GM21717 (cell line): ENCODE measurements around the gene SMKR1.
A peak's percentile ranks its signal among the peaks of the same experiment; 100 is the strongest.
"Not testable (repeated sequence)": the region's sequence is repeated elsewhere in the genome, so short reads cannot be mapped to it uniquely, and the experiment has no call there.

Experiments
- ATAC-seq: cut with Tn5 transposase; IDR thresholded peaks from one replicate; pipeline ENCODE4 v1.9.1; 2021; ENCODE audit warnings: mild to moderate bottlenecking, moderate library complexity; ENCODE audit not compliant: unreplicated experiment

Gene SMKR1

DNA sequence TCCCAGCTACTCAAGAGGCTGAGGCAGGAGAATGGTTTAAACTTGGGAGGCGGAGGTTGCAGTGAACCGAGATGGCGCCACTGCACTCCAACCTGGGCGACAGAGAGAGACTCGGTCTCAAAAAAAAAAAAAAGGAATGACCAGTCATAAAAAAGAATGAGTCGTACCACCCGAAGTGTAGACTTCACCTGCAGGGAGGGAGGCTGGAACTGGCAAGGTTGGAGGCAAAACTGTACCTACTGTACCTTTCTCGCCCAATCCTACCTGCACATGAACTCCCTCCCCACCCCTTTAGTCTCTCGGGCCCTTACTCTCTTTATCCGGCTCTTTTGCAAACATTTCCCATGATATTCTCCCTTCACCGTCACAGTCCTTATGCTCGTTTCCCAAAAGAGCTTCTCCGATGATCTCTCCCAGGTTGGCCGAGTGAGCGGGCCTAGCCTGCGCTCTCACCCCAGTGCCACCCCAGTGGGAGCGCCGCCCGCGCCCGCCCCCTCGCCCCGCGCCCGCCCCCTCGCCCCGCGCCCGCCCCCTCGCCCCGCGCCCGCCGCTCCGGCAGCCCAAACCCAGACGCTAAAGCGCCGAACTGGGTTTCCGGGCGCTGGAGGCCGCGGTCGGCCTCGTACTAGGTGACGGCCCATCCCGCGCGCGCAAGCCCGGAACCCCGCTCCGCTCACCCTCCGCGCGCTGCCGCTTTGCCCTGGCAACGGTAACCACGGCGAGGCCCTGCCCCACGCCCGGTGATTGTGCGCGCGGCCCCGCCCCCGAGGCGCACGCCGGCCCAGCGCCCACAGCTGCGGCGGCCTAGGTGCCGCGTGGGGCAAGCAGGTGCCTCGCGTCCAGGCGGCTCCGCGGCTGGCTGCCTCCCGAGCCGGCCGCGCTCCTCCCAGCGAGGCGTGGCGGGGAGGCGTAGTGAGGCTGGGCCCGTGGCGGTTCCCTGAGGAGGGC, at the start of gene SMKR1:
Gene SMKR1 (plus strand): TSS at position 772 of the 948 bp plus-strand sequence. CDS start 294 bp downstream, outside the sequence.
- peak; percentile 79 for ATAC-seq

DNA sequence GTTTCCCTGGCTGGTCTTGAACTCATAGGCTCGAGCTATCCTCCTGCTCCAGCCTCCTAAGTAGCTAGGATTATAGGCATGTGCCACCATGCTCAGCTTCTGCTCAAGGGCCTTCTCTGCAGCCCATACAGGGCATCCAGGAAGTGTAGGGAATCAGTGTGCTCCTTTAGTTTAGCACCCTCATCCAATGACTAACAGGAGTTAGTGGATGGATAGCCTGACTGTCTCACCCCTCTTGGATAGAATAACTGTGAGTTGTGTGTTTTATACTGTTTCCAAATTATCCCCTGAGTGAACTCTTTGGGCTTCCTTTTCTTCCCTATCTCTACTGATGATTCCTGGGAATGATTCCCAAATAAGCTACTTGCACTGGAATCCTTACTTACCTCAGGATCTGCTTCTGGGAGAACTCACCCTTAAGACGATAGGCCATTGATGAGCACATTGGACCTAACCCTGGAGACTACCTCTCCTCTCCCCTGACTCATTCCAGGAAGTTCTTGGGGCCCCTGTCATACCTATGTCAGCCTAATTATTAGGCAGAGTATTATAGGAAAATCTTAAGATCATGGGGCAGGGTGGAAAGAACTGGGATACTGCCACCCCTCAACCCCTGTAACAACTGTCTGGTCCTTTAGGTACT, 49.6 kb upstream of the SMKR1 start:
- ATAC-seq = no peak

DNA sequence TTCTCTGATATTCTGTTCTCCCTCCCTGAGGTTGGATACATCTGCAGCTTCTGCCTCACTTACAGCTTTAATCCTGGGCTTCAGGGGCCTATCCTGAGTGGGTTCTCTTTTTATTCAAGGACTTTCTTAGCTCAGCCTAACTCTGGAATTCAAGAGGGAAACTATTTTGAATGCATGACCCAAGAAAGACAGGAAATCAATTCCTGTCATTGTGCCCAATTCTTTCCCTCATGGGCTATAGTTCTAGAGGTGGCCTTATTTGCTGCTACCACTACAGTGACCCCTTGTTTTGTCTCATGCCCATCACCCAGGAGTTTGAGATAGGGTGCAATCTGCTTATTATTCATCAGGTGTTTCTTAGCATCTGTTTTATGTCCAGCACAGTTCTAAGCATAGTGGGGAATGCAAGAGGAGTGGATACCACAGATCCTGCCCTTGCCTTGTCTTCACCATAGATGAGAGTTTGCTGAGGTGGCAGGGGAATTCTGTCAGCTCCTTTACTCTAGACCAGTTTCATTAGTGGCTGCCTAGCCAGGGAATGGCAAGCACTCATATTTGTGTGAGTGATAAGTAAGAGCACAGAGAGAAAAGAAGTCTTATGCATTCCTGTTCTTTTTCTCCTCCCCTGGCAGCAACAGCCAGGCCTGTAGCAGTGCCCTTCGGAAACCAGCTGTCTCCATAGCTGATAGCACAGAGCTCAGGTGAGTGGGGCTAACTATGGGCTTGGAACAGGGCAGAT, 48.7 kb upstream of the SMKR1 start:
- ATAC-seq = no peak

DNA sequence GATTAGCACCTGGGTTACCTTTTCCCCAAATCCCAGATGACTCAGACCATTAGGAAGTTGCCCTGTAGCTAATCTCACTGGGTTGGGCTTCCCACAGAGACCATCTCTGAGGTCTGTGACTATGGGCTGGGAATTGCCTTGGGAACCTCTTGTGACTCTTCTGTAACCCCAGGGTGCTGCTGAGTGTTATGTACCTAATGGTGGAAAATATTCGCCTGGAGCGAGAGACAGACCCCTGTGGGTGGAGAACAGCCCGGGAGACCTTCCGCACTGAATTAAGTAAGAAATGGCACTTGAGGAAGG, 48.1 kb upstream of the SMKR1 start:
- no peak for ATAC-seq

DNA sequence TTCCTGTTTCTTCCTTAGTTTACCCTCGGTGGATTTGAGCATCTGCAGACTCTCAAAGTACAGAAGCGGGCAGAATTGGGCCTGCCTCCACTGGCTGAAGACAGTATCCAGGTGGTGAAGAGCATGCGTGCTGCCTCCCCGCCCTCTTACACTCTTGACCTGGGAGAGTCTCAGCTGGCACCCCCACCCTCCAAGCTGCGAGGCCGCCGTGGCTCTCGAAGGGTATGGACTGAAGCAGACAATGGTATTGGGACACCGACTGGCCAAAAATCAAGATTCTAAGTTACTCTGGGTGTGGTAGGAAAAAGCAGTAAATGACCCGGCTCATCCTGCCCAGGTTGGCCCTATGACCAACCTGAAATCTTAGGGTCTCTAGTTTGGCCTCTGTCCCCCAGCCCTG, 45.9 kb upstream of the SMKR1 start:
- no peak for ATAC-seq

GRCh38 chr7:129457101-129457500, 45.2 kb upstream of the SMKR1 start:
- ATAC-seq = no peak

DNA sequence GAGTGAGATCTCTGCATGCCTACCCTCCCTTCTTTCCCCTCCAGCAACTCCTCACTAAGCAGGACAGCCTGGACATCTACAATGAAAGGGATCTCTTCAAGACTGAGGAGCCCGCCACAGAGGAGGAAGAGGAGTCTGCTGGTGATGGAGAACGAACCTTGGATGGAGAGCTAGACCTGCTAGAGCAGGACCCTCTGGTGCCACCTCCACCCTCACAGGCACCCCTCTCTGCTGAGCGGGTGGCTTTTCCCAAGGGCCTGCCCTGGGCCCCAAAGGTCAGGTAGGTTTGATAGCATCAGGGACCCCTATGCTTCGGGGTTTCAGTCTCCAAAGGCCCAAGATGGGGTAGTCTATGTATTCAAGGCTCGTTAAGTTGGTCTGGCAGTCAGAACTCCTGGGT, 44.2 kb upstream of the SMKR1 start:
- ATAC-seq = no peak

DNA sequence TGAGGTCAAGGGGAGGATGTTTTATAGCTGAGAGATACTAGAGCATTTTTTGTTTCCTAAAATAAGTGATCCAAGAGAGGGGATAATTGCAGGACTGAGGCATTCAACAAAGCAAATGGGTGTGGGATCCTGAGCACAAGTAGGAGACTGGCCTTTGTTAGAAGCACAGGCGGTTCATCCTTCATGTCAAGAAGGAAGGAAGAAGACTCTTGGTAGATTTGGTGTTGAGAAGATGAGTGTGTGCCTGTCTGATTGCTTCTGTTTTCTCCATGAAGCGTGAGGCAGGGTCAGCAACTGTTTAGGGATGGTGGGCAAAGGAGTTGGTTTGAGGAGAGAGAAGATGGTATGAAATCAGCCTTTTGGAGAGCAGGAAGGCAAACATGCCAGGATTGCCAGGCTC, 40.5 kb upstream of the SMKR1 start:
- ATAC-seq = no peak

DNA sequence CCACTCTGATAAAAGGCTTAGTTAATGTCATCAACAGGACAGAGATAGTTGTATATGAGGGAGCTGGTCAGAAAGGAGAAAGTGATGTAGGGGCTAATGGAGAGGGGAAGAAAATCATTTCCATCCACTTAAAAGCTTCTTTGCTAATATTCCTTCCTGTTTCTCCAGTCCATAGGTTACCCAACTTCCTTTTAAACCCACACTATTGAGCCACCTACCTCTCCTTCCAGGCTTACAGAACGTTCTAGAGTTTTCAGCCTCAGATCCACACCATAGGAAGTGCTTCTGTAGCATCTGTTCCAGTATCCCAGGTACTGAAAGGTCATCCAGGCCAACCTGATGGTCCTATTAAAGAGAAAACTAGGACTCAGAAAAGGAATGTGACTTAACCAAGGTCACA, 39.9 kb upstream of the SMKR1 start:
- no peak for ATAC-seq

GRCh38 chr7:129464194-129464593, 38.1 kb upstream of the SMKR1 start:
- no peak for ATAC-seq

- ATAC-seq = no peak
These were observed 37.3 kb upstream of the SMKR1 start for GRCh38 chr7:129465080-129465479.

DNA sequence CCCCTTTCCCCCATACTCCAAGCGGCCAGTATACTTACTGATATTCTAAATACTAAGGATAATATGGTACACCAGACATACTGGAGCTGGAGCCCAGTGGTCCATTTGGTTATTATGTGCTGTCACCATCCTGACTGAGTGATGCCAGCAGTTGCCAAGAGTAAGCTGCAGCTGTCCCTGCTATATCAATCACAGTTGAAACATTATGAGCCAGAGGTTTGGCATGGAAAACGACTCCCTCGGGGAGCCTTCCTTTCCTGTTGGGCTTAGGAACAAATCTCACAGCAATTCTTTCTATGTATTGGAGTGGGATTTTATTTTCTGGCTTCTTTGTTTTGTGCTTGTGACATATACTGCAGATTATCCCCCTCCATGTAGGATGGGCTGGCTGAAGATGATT, 35.5 kb upstream of the SMKR1 start:
- ATAC-seq = no peak

- no peak for ATAC-seq
These were observed 34.2 kb upstream of the SMKR1 start for GRCh38 chr7:129468087-129468486.

DNA sequence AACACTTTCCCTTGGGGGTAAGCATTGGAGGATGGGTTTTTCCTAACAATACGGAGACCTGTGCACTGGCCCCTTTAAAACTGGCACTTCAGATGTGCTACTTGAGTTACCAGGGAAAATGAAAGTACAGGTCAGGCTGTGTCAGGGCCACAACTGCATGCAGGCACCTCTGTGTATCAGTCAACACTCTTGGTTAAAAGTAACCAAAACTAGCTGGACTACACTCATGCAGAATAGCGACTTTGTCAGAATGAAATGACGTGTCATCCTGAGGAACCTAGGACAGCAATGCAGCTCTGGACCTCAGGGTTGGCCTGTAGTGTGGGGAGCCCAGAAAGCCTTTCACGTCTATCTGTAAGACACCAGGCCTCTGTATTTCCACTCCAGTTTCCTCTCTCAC, 33.8 kb upstream of the SMKR1 start:
- ATAC-seq = no peak

- ATAC-seq = no peak
These were observed 32.4 kb upstream of the SMKR1 start for GRCh38 chr7:129469930-129470329.

GRCh38 chr7:129470411-129470810, 31.9 kb upstream of the SMKR1 start:
- ATAC-seq = no peak

DNA sequence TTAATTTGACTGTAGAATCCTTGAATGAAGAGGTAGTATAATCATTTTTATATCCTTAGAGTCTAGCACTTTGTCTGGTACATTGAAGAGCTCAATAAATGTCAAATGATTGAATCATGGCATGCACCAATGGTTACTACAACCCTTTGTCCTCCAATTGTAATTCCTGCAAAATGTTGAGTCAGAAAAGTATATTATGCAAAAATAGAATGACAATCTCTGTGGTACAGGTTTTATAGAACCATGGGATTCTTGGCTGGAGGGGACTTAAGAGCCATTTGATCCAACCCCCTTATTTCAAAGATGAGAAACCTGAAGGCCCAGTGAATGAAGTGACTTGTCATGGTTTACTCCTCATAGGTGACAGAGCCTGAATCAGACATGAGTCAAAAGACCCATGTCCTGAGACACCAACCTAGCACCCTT, 30.9 kb upstream of the SMKR1 start:
- no peak for ATAC-seq

GRCh38 chr7:129475931-129476330, 26.4 kb upstream of the SMKR1 start:
- not testable (repeated sequence) for ATAC-seq

- ATAC-seq = not testable (repeated sequence)
These were observed 25.9 kb upstream of the SMKR1 start for GRCh38 chr7:129476398-129476797.

DNA sequence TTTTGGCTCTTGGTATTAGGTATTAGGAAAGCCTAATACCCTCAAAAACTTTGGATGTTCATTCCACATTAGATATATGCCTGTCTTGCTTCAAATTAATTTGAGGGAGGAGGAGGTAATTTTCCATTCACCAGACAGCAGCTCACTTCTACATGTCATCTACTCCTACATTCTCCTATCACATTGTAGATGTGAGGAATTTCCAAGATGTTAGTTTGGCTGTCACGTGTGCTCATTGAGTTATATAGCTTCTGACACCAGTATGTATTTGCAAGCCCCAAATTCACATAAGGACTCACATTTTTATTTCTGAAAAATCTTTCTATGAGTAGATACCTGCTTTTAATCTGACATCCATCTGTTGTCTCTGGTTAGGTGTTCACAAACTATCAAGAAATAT, 22.5 kb upstream of the SMKR1 start:
- ATAC-seq = no peak

GRCh38 chr7:129480674-129481363, 21.5 kb upstream of the SMKR1 start:
- no peak for ATAC-seq
